HG02852 (cell line): ENCODE measurements around the gene SMPD3.

ENCODE experiments used
- ATAC-seq: cut with Tn5 transposase; IDR thresholded peaks from one replicate; pipeline ENCODE4 v1.9.1; 2021; ENCODE audit warnings: mild to moderate bottlenecking, moderate library complexity; ENCODE audit not compliant: unreplicated experiment

Gene SMPD3

DNA sequence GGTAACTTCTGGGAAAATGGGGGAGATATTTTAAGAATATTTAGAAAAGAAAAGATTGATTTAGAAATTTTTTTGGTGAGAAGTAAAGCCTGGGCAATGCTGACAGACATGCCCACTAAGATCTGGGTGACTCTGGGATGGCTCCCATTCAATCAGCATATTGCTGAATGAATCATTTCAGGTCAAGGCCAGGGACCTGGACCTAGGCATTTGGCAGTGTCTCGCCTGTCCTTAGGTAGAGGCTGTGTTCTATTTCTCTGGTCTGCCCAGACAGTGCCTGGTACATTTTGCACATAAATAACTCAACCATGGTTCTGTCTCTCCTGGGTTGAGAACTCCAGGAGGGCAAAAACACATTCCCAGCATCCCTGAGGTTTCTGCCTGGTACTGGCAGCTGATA, 39.9 kb downstream of the SMPD3 start:
- no peak for ATAC-seq

DNA sequence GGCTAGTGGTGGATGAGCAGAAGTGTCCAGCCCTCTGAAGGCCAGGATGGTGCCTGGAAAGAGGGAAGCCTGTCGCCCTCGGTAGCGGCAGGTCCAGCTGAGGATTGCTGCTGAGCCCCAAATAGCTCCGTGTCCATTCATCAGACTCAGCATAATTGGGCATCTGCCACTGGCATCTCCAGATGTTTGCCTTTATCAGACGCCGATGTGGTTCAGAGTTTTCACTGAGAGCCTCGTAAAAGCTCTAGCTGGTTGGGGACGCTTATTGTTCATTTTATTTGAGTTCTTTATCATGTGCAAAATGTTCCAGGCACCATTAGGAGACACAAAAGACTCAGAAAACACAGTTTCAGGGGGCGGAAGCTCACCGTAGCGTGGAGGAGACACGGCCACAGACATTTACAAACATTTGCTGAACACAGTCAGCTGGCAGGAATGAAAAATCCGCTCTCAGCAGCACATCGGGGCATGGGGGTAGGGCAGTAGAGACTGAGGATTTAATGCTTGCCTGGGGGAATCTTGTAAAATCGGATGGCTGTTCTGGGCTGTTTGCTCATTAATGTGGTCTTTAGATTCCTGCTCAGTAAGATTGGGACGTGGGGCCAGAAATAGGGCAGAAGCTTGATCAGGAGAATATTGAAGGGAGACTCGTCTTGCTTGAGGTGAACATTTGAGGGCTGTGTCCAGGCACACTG, 41.7 kb downstream of the SMPD3 start:
- ATAC-seq: no peak

DNA sequence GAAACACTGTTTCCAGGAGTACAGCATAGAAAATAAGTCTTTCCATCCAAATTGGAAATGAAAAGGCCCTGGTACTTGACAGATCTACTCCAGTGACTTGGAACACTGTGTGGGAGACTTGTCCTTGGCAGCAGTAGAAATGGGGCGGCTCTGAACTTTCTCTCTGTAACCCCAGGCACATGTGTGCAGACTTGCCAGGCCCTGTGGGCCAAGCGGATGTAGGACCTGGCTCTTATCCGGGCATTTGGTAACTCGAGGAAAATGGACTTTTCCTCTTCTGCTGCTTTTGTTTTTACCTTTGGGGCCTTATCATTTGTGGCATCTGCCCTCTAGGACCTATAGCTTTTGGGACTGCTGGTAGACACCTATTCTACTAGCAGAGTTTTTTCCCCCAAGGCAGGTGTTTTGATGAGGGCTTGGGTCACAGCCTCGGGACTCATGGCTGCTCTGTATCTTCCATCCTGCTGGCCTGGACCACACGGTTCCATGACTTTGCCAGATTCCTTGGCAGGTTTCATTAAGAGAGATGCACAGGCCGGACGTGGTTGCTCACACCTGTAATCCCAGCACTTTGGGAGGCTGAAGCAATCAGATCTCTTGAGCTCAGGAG, 43.5 kb downstream of the SMPD3 start:
- ATAC-seq: no peak

DNA sequence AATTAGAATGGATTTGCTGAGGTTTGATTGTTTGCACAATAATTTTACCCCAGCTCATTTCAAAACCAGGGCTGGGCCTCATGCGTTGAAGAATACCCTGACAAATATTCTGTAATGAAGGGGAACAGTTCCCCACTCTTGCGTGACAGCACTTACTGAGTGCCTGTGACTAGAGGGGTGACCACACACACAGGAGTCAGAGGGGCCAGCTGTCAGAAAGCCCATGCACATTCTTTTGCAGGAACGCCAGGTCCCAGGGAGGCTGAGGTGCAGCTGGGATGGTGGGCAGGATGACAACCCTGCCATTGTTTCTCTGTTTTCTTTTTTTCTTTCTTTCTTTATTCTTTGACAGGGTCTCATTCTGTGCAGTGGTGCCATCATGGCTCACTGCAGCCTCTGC, 44.6 kb downstream of the SMPD3 start:
- ATAC-seq: no peak

DNA sequence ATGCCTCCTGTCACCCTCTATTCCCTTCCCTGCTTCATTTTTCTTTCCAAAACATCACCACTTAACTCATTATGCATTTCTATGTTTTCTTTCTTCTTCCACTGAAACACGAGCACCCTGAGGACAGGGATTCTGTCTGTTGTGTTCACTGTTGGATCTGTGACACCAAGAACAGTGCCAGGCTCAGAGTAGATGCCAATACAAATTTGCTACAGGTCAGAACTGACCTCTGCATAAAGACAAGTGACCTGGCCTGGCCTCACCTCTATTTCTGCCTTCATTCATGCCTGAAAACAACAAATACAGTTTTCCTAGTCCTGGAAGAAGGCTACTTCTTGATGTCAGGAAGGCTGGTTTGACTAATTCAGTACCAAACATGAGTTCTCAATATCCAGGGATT, 45.1 kb downstream of the SMPD3 start:
- no peak for ATAC-seq

DNA sequence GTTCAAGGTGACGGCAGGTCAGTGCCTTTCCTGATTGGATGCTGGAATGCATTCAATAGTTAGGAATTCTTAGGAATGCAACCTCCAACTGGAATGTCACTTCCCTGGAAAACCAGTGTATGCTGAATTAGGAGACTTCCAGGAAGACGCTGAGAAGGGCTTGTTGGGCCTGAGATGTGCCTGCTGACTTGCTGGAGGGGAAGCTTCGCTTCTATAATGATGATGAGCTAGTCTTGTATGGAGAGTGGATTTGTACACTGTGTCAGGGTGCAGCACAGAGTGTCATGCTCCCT, 45.6 kb downstream of the SMPD3 start:
- ATAC-seq: no peak

DNA sequence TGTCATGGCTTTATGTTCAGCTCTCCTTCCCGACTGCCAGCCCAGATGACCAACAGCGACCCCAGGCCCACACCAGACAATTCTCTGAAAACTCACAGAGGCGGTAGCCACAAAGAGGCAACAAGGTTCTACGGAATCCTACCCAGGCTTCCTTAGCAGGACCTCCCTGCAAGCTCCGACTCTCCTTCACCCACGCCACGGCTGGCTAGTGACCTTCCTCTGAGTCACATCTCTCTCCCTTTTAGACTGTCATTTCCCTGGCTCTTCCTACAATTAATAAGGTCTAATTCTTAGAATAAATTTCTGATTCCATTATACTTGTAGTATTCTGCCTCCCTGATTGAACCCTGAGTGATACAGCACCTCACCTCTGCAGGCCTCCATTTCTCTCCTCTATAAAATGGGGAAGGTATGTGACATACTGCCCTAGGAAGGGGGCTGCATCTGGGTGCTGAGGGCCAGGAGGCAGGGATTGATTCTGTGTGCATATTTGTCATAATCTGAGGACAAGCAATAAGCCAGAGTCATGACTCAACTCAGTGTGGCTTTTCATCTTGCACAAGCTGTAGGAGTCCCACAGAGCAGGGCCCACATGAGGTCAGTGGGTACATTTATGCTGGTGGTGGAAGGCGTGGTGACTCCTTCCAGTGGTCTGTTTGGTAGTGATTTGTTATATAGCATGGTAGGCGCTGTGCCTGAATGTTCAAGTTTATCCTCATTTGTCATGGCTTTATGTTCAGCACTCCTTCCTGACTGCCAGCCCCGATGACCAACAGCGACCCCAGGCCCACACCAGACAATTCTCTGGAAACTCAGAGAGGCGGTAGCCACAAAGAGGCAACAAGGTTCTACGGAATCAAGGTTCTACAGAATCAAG, 46.2 kb downstream of the SMPD3 start:
- ATAC-seq: no peak

DNA sequence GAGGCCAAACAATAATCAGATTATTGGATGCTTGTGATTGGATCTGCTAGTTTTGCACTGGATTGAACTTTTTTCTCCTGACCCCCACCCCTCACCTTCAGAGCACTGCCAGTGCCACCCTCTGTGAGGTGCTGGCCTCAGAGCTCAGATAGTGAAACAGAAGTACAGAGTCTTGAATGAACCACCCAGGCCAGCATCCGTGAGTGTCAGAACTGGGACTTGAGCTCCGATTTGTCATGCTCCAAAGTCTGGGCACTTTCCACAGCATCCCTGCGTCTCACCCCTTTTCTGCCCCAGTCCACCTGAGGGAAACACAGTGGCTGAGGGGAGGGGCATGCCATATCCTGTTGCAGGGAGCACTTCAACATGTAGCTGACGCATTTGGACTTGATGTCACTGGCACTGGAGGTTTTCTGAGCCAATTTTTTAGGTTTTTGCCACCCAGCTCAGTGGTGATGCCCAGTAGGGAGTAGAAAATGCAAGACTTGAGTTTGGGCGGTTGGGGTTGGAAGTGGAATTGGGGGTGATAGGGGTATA, 47.3 kb downstream of the SMPD3 start:
- no peak for ATAC-seq

DNA sequence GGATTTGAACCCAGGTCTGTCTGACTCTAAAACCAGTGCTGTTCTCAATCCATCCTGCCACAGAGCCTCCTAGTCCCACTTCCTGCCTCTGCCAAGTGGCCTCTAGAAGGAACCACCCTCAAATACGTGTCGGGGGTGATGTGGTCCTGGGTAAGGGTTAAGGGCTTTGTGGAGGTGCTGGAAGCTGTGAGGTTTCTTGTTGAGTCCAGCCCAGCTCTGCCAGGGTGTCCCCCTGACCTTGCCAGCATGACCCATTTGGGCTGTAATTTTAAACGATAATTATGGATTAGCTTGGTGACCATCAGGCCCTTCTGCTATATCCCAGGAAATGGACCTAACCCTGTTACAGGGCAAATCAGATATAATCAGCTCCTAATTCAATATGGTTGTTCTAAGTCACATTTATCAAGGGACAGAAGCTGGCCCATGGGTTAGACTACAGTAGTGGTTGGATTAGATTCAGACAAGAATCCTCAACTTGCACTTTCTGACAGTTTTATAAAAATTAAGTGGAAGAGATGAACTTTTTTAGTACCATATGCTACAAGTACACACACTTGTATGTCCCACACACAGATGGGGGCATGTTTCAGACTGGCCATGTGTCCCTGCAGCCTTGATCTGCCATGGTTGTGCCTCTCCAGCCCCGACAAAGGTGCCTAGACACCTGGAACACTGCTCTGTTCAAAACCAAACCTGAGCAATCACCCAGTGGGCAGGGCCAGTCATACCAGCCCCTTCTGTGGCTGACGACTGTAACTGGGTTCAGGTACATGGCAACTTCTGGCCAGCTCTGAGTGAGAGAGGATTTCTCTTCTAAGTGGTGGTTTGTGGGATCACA, 48.0 kb downstream of the SMPD3 start:
- ATAC-seq: no peak

DNA sequence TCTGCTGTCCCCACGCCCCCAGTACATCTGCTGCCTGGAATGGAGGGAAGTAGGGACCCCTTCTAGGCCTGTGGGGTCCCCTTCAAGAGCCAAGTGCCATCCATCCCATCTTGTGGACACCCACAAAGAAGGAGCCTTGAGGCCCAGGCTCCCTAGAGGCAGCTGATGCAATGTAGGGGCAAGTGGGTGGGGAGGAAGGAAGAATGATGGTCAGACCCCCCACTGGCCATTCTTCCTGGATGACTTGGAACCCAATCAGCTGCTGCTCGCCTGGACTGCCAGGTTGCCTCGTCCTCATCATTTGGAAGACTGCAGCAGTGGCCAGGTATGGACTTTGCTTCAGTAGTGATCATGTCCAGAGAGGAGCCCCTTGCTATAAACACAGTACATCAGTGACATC, 48.9 kb downstream of the SMPD3 start:
- ATAC-seq: no peak

DNA sequence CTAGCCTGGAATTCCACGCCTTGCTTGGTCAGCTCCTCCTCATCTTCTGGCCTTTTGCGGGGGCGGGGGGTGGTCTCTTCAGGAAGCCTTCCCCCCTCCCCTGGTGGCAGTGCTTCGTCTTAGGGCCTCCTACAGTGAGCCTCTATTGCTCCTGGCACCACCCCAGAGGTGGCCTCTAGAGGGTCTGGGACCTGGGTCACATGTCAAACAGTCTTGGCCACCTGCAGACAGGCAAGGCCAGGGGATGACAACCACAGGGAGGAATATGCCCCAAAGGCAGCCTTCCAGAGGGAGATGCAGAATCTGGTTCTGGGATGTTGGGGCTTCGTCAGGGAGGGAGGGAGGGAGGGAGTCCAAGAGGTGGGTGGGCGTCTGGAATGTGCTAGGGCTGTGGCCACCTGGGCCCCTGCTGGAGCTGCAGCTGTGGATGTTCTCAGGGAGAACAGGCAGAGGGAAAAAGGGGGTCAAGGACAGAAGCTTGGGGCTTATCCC, 50.6 kb downstream of the SMPD3 start:
- no peak for ATAC-seq

DNA sequence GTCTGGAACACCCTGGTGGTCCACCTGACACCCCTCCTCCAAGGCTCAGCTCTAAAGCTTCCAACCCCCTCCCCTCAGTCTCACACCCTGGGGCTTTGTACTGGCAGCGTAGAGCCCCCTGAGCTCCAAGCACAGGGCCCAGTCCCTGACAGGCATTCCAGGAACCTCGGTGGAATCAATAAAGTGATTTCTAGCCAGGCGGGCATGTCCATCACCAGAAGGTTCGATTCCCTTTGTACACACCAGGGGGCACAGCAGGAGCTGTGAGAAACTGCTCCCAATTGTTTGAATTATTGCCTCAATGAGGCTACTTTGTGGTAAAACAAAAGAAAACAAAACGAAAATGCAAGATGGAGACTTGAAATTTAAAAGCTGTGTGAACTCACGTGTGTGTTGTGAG, 51.8 kb downstream of the SMPD3 start:
- ATAC-seq: no peak

DNA sequence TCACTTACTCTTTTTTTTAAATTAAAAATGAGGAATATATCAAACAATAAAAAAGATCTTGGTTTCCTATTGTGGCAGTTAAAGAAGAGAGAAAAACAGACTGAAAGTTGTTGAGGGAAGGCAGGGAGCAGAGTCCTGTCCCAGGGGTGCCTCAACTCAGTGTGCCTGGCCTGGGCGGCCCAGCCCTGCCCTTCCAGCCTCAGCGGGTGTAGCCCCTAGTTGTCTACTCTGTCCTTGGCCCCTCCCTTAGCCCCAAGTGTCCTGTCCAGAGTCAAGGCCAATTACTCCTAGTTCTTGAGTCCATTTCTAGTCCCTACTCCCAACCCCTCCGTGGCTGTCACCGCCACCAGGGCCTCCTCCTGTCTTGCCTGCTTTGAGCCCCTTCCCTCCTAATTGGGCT, 52.5 kb downstream of the SMPD3 start:
- ATAC-seq: no peak

DNA sequence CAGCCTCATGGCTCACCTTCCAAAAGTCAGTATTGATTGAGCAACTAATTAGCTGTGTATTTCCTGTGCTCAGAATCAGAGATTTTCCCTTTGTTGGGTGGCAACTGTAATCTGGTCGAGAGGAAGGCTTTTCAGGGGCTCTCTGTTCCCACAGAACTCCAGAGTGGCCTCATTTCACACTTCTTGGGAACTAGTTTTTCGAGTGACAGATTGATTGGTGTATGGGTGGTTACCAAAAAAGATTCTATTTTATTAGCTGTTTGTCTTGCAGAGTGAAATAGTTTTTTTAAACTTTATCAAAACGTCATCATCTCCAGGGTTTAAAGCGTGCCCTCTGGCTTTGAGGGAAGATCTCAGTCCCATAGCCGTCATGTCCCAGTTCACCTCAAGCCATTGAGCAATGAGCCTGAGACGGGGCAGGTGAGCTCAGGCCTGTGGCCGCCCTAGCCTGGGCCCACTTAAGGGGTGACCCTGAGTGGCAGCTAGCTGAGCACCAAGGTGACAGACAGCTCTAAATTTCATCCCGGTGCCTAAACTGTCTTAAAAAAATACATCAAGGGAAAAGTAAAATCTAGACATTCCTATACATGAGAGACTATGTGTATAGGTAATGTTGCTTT, 53.0 kb downstream of the SMPD3 start:
- no peak for ATAC-seq

DNA sequence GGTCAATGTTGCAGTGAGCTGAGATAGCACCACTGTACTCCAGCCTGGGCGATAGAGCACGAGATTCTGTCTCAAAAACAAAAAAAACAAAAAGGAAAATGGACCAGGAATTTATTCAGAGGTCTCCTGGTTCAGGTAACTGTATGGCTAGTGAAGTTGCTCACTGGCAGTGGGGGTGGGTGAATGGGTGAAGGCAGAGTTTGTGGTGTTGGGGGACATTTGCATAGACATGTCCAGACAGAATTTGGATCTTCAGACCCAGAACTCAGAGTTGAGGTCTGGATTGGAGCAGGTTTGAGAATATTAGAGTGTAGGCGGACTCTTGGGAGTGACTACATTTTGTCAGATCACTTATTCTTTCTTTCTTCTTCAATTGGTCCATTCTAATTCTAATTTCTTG, 55.0 kb downstream of the SMPD3 start:
- ATAC-seq: no peak

DNA sequence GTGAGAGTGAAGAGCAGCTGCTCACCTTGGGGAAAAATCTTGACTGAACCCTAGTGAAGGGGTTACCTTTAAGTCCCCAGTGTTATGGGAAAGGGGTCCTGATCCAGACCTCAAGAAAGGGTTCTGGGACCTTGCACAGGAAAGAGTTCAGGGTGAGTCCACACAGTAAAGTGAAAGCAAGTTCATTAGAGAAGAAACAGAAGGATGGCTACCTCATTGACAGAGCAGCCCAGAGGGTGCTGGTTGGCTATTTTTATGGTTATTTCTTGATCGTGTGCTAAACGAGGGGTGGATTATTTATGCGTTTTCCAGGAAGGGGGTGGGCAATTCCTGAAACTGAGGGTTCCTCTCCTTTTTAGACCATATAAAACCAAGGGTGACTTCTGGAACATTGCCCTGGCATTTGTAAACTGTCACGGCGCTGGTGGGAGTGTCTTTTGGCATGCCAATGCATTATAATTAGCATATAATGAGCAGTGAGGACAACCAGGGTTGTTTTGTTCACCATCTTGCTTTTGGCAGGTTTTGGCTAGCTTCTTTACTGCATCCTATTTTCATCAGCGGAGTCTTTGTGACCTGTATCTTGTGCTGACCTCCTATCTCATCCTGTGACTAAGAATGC, 58.4 kb downstream of the SMPD3 start:
- ATAC-seq: no peak

DNA sequence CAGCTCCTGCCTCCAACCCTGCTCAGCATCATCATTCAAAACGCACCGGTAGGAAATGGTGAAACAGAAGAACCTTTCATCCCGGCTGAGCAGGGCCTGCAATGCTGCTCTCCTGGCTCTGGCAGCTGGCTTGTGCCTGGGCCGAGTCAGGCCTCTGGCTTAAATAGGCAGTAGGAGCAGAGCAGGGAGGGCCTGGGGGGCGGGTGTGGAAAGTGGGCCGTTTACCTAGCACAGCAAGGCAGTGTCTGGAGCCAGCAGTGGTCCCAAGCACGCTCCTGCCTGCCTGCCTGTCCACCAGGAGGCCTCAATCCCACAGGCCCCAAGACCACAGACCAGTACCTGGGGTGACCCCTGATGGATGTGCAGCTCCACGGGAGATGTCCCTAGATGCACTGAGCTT, 59.3 kb downstream of the SMPD3 start:
- no peak for ATAC-seq

DNA sequence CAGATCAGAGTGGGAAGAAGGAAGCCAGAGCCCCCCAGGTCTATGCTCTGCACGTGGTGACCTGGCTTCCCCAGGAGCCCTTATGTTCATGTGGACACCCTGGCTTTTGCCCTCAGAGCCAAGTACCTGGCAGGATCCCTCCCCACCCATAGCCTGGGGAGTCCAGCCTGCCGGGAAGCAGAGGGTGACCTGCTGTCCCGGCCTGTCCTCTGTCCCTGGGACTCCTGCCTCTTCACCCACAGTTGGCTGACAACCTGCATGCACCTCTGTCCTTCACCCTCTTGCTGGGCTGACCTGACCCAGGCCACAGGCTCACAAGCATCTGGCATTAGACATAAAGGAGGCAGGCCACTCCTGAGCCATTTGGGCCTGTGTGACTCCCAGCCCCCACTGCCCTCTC, 60.2 kb downstream of the SMPD3 start:
- no peak for ATAC-seq

DNA sequence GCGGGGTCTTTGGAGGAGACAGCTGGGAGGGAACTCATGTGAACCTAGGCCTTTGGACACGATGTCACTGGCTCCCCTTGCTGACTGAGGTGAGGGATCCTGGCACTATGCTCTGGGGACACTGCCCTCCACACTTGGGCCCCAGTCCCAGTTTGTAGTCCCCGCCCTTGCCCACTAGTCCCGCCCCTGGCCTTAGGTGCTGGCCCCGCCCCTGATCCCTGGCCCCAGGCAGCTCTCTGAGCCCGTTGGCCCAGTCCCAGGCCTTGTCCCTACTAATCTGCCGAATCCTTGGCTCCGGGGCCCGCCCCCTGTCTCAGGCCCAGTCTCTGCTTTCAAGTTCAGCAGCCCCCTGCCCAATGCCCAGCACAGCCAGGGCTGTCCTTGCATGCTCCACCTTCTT, 61.0 kb downstream of the SMPD3 start:
- ATAC-seq: no peak

DNA sequence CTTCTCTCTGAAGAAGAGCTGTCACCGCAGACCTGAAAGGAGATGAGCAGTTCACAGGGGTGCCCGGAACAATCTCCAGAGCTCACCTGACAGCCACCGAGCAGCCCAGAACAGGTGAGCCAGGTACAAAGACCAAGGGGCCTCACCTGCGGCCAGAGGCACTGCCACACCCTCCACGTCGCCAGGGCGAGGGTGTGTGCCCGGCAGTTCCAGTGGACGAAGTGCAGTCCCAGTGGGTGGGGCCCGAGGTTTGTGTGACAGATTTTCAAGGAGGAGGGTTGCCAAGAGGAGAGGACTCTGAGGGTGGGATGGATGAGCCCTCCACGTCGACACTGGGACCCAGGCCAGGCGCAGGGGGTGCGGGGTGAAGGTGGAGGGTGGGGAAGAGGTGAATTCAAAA, 61.7 kb downstream of the SMPD3 start:
- ATAC-seq: no peak
